HepG2 (cell line): ENCODE data around the gene ERLEC1. TPM values are rescaled to one million over a fixed set of nuclear protein-coding genes. Genes with fewer than 3 reads are reported as not detected.
A peak's percentile ranks its signal among the peaks of the same experiment; 100 is the strongest.
"Not testable (repeated sequence)": the region's sequence is repeated elsewhere in the genome, so short reads cannot be mapped to it uniquely, and the experiment has no call there.

ENCODE experiments used
- AHDC1 ChIP-seq: sonication (generic); formaldehyde crosslinking; IDR thresholded peaks from 2 replicates; pipeline ENCODE4 v1.5.1; 2020; ENCODE audit warnings: mild to moderate bottlenecking, missing genetic modification reagents, borderline replicate concordance
- BCL6 ChIP-seq: IDR thresholded peaks from 2 replicates; pipeline ENCODE4 v1.6.1; 2016; ENCODE audit warnings: missing genetic modification reagents, missing compliant biosample characterization
- CREM ChIP-seq, 2 experiments: sonication (generic) in 1 of 2; formaldehyde crosslinking in 1 of 2; IDR thresholded peaks; 2 replicates each; pipeline versions ENCODE4 v1.4.0 to v1.6.1; 2016 to 2020; ENCODE audit warnings: antibody characterized with exemption in 1 of 2, mild to moderate bottlenecking in 1 of 2, missing genetic modification reagents in 1 of 2
- DMAP1 ChIP-seq: IDR thresholded peaks from 2 replicates; pipeline ENCODE4 v1.6.1; 2016
- DPF2 ChIP-seq: sonication (generic); formaldehyde crosslinking; IDR thresholded peaks from 2 replicates; pipeline ENCODE4 v1.4.0; 2020; ENCODE audit warnings: mild to moderate bottlenecking, low read depth, missing genetic modification reagents, borderline replicate concordance
- FOXA3 ChIP-seq: IDR thresholded peaks from 2 replicates; pipeline ENCODE4 v1.6.1; 2016; ENCODE audit warnings: missing genetic modification reagents, missing compliant biosample characterization
- FOXP1 ChIP-seq, 2 experiments: fragments of 450-650 bp in 1 of 2; IDR thresholded peaks; 2 replicates each; pipeline ENCODE4 v1.6.1; 2017 to 2018; ENCODE audit warnings: antibody characterized with exemption in 1 of 2
- HMG20A ChIP-seq: IDR thresholded peaks from 2 replicates; pipeline ENCODE4 v1.6.1; 2016; ENCODE audit warnings: borderline replicate concordance
- HOXA5 ChIP-seq: sonication (generic); formaldehyde crosslinking; IDR thresholded peaks from 2 replicates; pipeline ENCODE4 v1.4.0; 2020; ENCODE audit warnings: missing genetic modification reagents
- KDM3A ChIP-seq: IDR thresholded peaks from 2 replicates; pipeline ENCODE4 v1.6.1; 2018; ENCODE audit warnings: low read depth, missing compliant biosample characterization
- KLF11 ChIP-seq: IDR thresholded peaks from 2 replicates; pipeline ENCODE4 v1.6.1; 2016; ENCODE audit warnings: missing compliant biosample characterization
- MLX ChIP-seq: IDR thresholded peaks from 2 replicates; pipeline ENCODE4 v1.6.1; 2016
- MXI1 ChIP-seq: IDR thresholded peaks from 3 replicates; pipeline ENCODE4 v1.6.1; 2012; ENCODE audit warnings: low read depth, low read length, inconsistent platforms, borderline replicate concordance
- NFKBIZ ChIP-seq: IDR thresholded peaks from 2 replicates; pipeline ENCODE4 v1.6.1; 2018; ENCODE audit warnings: missing genetic modification reagents, missing compliant biosample characterization
- NONO ChIP-seq, 2 experiments: fragments of 450-650 bp in 1 of 2; sonication (generic) in 1 of 2; formaldehyde crosslinking in 1 of 2; IDR thresholded peaks in 1 of 2; conservative IDR thresholded peaks in 1 of 2; 2 replicates each; pipeline versions ENCODE4 v1.6.1 to v1.8.0; 2017 to 2022; ENCODE audit warnings: mild to moderate bottlenecking in 1 of 2, missing genetic modification reagents in 1 of 2, moderate library complexity in 1 of 2
- REPIN1 ChIP-seq: sonication (generic); formaldehyde crosslinking; IDR thresholded peaks from 2 replicates; pipeline ENCODE4 v1.8.0; 2022; ENCODE audit warnings: missing genetic modification reagents, low read depth, mild to moderate bottlenecking, borderline replicate concordance
- SMC3 ChIP-seq: IDR thresholded peaks from 2 replicates; pipeline ENCODE4 v1.6.1; 2011; ENCODE audit warnings: low read length, improper control_type of control experiment
- ZNF124 ChIP-seq: sonication (generic); formaldehyde crosslinking; IDR thresholded peaks from 2 replicates; pipeline ENCODE4 v1.4.0; 2020; ENCODE audit warnings: missing genetic modification reagents
- ZNF33B ChIP-seq: sonication (generic); formaldehyde crosslinking; IDR thresholded peaks from 2 replicates; pipeline ENCODE4 v1.5.1; 2020; ENCODE audit warnings: mild to moderate bottlenecking, missing genetic modification reagents
- ZNF598 ChIP-seq: sonication (generic); formaldehyde crosslinking; IDR thresholded peaks from 2 replicates; pipeline ENCODE4 v1.5.1; 2020; ENCODE audit warnings: mild to moderate bottlenecking, missing genetic modification reagents, borderline replicate concordance
- ZNF614 ChIP-seq: IDR thresholded peaks from 2 replicates; pipeline ENCODE4 v1.6.1; 2018; ENCODE audit warnings: missing biosample characterization, missing genetic modification reagents, inconsistent platforms, borderline replicate concordance
- ZNF749 ChIP-seq: sonication (generic); formaldehyde crosslinking; IDR thresholded peaks from 2 replicates; pipeline ENCODE4 v1.8.0; 2022; ENCODE audit warnings: mild to moderate bottlenecking, missing genetic modification reagents, moderate library complexity, borderline replicate concordance
- ZNF781 ChIP-seq: sonication (generic); formaldehyde crosslinking; IDR thresholded peaks from 2 replicates; pipeline ENCODE4 v1.5.1; 2020; ENCODE audit warnings: borderline replicate concordance, mild to moderate bottlenecking, missing genetic modification reagents; ENCODE audit errors: not compliant biosample characterization
- ZSCAN9 ChIP-seq: IDR thresholded peaks from 2 replicates; pipeline ENCODE4 v1.6.1; 2016; ENCODE audit warnings: borderline replicate concordance
- polyA plus RNA-seq, 8 experiments: library from polyadenylated mRNA; depleted of rRNA in 3 of 8; stranded (reverse) in 7 of 8; unstranded in 1 of 8; fragments of >200 nt; fragmentation: Illumina TruSeq in 4 of 8; extraction: Trizol in 4 of 8; gene quantifications; 2 replicates each; pipeline versions ENCODE4 v1.2.1 to v1.2.3, GENCODE V29; 2011 to 2016; ENCODE audit warnings: low read depth in 4 of 8, missing spikeins in 1 of 8, mixed read lengths in 1 of 8; ENCODE audit not compliant: insufficient read depth in 1 of 8
- total RNA-seq, 5 experiments: library from RNA; depleted of rRNA; stranded (reverse); fragments of >200 nt; fragmentation: Illumina TruSeq; extraction: Trizol; gene quantifications; 2 replicates each; pipeline ENCODE4 v1.2.3, GENCODE V29; 2016; ENCODE audit warnings: low read depth in 1 of 5

Gene ERLEC1
- total and polyA plus RNA-seq, 2 of the 13 experiments (the other 11 are each of a cell fraction or from before 2014, with no cell fraction given): 87.3 to 88.4 TPM

GRCh38 chr2:53851052-53851757 is 64.4 kb downstream of the ERLEC1 start (continued):
- TF ChIP-seq HMG20A (CRISPR knock-in tag) (peak; percentile 84), SMC3 (peak; percentile 53; the same call in 1 of the 2 replicates), REPIN1 (CRISPR knock-in tag) (peak; percentile 54; the same call in 1 of the 2 replicates), ZNF614 (CRISPR knock-in tag) (peak; percentile 52; the same call in 1 of the 2 replicates), ZNF124 (CRISPR knock-in tag) (peak; percentile 68; the same call in 1 of the 2 replicates), DPF2 (CRISPR knock-in tag) (peak; percentile 82), HOXA5 (CRISPR knock-in tag) (peak; percentile 67; the same call in 1 of the 2 replicates), DMAP1 (CRISPR knock-in tag) (peak; percentile 43; the same call in 1 of the 2 replicates), BCL6 (CRISPR knock-in tag) (peak; percentile 77), MXI1 (peak; percentile 52; the same call in 1 of the 3 replicates), ZNF749 (CRISPR knock-in tag) (peak; percentile 55; the same call in 1 of the 2 replicates), ZNF781 (CRISPR knock-in tag) (peak; percentile 32), KLF11 (0 out of 2 replicates have a peak, but pooled peaks have one; percentile 49), AHDC1 (CRISPR knock-in tag) (peak; percentile 80; the same call in 1 of the 2 replicates), ZSCAN9 (CRISPR knock-in tag) (peak; percentile 52; the same call in 1 of the 2 replicates), NONO (CRISPR knock-in tag; conservative IDR thresholded peaks at IDR 0.05) (peak; percentile 76), CREM (IDR thresholded peaks at IDR 0.05) (0 out of 2 replicates have a peak, but pooled peaks have one; percentile 36), KDM3A (CRISPR knock-in tag) (peak; percentile 58; the same call in 1 of the 2 replicates), ZNF33B (CRISPR knock-in tag) (0 out of 2 replicates have a peak, but pooled peaks have one; percentile 31), NFKBIZ (peak; percentile 65; the same call in 1 of the 2 replicates), FOXP1 (IDR thresholded peaks at IDR 0.05) (peak; percentile 80; the same call in 1 of the 2 replicates), FOXP1 (CRISPR knock-in tag; IDR thresholded peaks at IDR 0.05) (peak; percentile 99), FOXA3 (CRISPR knock-in tag) (peak; percentile 96), ZNF598 (CRISPR knock-in tag) (0 out of 2 replicates have a peak, but pooled peaks have one; percentile 51), MLX (CRISPR knock-in tag) (peak; percentile 52; the same call in 1 of the 2 replicates)
- not testable (repeated sequence) for TF ChIP-seq NONO (IDR thresholded peaks at IDR 0.05); CREM (CRISPR knock-in tag; IDR thresholded peaks at IDR 0.05)
